SU-DHL-6 (cell line): ENCODE data around the gene LTBP2.

Source experiments
- EZH2phosphoT487 ChIP-seq: fragments of 200-600 bp; sonication (generic), shearing (Covaris generic); conservative IDR thresholded peaks from 2 replicates; pipeline ENCODE4 v1.6.1; 2018; ENCODE audit warnings: mild to moderate bottlenecking, antibody characterized with exemption, low read length, moderate library complexity, mixed read lengths
- TF ChIP-seq, protein P1 (sequence below): fragments of 200-600 bp; sonication (generic); IDR thresholded peaks from one replicate; pipeline ENCODE4 v1.5.1; 2017; ENCODE audit warnings: antibody characterized with exemption, mild to moderate bottlenecking, low read length, moderate library complexity; ENCODE audit not compliant: insufficient read depth, poor library complexity, severe bottlenecking

DNA sequence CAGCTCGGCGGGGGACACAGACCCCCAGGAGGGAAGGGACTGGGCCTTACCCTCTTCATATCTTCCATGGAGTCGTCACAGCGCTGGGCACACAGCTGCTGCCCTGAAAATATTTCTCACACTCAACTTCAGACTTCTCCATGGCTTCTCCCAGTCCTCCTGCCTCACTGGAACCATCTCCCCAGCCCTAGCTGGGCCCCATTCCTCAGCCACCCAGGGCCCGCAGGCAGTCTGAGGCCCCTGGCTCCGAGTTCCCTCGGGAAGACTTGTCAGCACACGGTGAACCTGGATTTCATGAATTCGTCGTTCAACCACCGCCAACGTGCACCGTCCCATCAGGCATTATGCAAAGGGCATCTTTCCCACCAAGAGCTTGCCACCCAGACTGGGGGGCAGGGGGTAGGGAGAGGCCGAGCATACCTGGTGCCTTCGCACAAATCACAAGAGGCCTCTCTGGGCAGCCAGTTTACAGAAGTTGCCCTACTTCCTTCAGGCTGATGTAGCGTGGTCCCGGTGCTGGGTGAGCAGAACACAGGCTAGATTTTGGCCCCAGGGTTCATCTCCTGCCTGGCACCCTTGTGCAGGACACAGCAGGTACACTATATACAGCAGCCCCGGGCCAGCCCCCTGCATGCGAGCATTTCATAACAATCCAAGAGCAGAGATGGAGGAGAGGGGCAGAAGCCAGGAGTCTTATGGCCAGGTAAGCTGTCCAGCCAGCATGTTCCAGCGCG lies 44.2 kb downstream of the LTBP2 start:
- TF ChIP-seq, protein P1, sequence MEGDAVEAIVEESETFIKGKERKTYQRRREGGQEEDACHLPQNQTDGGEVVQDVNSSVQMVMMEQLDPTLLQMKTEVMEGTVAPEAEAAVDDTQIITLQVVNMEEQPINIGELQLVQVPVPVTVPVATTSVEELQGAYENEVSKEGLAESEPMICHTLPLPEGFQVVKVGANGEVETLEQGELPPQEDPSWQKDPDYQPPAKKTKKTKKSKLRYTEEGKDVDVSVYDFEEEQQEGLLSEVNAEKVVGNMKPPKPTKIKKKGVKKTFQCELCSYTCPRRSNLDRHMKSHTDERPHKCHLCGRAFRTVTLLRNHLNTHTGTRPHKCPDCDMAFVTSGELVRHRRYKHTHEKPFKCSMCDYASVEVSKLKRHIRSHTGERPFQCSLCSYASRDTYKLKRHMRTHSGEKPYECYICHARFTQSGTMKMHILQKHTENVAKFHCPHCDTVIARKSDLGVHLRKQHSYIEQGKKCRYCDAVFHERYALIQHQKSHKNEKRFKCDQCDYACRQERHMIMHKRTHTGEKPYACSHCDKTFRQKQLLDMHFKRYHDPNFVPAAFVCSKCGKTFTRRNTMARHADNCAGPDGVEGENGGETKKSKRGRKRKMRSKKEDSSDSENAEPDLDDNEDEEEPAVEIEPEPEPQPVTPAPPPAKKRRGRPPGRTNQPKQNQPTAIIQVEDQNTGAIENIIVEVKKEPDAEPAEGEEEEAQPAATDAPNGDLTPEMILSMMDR: no peak
- TF ChIP-seq EZH2phosphoT487: no peak
